HG03558 (cell line): ENCODE measurements around the gene VWC2.

Experiments used
- ATAC-seq: cut with Tn5 transposase; IDR thresholded peaks from one replicate; pipeline ENCODE4 v1.9.1; 2021; ENCODE audit warnings: moderate number of reproducible peaks; ENCODE audit not compliant: unreplicated experiment; ENCODE audit errors: extremely low read depth

VWC2 gene

GRCh38 chr7:49773218-49773935 is at the start of gene VWC2:
Gene VWC2 (plus strand): TSS chr7:49773638. CDS start chr7:49775436, 1,798 bp downstream.
- ATAC-seq, result no peak

- no peak for ATAC-seq
Observed at GRCh38 chr7:49724071-49724470, 49.4 kb upstream of the VWC2 start.

GRCh38 chr7:49731836-49732235 is 41.6 kb upstream of the VWC2 start:
- no peak for ATAC-seq

GRCh38 chr7:49762666-49763065 is 10.8 kb upstream of the VWC2 start:
- no peak for ATAC-seq

DNA sequence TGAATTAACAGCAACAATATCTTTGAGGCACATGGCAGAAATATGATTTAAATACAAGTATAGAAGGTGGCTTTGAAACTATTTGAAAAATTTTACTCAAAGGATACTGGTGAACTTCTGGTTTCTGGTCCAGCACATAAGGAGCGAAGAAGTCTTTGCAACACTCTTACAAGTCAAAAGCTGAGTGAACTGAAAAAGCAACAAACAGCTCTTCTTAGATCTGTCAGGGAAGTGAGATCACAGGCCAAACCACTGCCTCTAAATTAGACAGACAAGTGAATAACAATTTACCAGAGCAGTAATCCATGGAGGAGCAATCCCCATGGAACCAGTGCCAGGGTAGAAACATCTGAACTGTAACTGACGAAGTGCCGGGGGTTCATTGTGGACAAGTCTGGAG is 9.6 kb upstream of the VWC2 start:
- no peak for ATAC-seq

- ATAC-seq, result peak; percentile 88
Observed at GRCh38 chr7:49766966-49767365, 6.5 kb upstream of the VWC2 start.

DNA sequence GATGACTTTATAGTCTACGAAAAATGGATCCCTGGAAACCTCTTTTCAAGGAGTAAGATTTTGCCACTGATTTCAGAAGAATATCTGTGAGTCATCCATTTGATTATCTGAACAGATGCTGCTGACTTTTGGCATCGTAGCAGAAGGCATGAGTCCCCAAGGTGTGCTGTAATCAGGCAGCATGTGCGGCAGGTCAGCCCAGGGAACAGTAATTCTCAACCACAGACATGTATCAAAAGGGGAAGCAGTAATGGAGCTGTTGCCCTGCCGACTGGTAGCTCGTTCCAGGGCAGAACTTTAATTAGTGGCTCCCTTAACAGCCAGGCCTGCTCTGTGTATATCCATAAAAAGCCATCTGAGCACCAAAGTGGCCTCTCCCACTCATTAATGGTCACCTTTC is 5.7 kb upstream of the VWC2 start:
- no peak for ATAC-seq

GRCh38 chr7:49768254-49768653 is 5.2 kb upstream of the VWC2 start:
- no peak for ATAC-seq

- ATAC-seq, result no peak
Observed at GRCh38 chr7:49768835-49769234, 4.6 kb upstream of the VWC2 start.

- no peak for ATAC-seq
Observed at GRCh38 chr7:49769285-49769857, 4.1 kb upstream of the VWC2 start.

- ATAC-seq, result no peak
Observed at GRCh38 chr7:49770838-49771237, 2.6 kb upstream of the VWC2 start.

- peak; percentile 25 for ATAC-seq
Observed at GRCh38 chr7:49771427-49772176, 1.8 kb upstream of the VWC2 start.

GRCh38 chr7:49772916-49773217 is 571 bp upstream of the VWC2 start:
- no peak for ATAC-seq

DNA sequence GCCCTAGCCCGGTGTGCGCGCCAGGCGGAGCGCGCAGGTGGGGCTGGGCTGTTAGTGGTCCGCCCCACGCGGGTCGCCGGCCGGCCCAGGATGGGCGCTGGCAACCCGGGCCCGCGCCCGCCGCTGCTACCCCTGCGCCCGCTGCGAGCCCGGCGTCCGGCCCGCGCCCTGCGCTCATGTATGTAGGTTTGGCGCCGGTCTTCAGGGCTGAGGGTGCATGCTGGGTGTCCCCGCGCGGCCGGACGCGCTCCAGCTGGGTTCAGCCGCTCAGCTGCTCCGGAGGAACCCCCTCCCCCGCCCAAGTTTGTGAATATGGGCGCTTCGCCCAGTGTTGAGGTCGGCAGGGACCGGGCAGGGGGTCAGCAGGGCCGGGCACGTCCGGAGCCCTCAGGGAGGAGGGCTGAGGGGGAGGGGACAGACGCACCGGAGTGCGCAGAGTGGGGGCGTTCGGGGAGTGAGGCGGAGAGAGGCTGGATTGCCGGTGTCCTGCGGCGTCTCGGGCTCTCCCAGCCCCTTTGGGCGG is 559 bp downstream of the VWC2 start:
- no peak for ATAC-seq

- ATAC-seq, result no peak
Observed at GRCh38 chr7:49774459-49775064, 1.1 kb downstream of the VWC2 start.

GRCh38 chr7:49775065-49775948 is 1.9 kb downstream of the VWC2 start:
- no peak for ATAC-seq

- no peak for ATAC-seq
Observed at GRCh38 chr7:49775949-49776443, 2.6 kb downstream of the VWC2 start.

DNA sequence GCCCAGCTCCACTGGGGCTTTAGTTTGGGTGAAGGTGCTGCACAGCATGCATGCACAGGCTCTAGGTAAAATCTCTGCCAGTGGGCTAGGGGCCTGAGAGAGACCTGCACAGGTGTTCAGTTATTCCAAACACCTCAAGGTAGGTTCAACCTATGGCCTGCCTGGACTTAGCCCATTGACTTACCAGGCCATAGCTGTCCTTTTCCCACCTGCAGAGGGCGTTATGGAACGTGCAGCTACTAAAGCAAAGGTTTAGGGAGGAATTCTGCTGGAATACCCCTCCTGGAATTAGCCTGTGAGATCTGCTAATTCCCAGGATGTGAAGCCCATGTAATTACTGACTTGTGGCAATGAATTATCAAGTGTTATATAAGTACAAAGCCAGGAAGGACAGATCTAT is 3.6 kb downstream of the VWC2 start:
- no peak for ATAC-seq

GRCh38 chr7:49778731-49779270 is 5.4 kb downstream of the VWC2 start:
- ATAC-seq, result peak; percentile 34

DNA sequence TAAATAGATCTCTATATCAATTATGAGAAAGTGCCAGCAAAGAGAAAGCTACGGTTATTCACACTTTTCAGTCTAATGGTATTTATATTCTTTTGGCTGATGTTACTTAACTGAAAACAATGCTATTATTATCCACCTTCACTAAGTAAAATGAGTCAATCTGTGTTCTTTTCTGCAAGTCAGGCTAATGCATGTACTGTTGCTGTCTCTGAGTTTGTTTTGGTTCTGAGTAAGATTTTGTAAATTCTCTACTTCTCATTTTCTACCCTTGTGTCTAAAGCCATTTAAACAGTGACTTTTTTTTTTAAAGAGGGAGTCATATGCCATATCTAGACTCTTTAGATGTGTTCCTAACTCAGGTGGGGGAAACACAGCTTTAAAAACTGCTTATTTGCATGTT is 7.5 kb downstream of the VWC2 start:
- no peak for ATAC-seq
